ENCODE results near the gene NNMT.

The NNMT gene

DNA sequence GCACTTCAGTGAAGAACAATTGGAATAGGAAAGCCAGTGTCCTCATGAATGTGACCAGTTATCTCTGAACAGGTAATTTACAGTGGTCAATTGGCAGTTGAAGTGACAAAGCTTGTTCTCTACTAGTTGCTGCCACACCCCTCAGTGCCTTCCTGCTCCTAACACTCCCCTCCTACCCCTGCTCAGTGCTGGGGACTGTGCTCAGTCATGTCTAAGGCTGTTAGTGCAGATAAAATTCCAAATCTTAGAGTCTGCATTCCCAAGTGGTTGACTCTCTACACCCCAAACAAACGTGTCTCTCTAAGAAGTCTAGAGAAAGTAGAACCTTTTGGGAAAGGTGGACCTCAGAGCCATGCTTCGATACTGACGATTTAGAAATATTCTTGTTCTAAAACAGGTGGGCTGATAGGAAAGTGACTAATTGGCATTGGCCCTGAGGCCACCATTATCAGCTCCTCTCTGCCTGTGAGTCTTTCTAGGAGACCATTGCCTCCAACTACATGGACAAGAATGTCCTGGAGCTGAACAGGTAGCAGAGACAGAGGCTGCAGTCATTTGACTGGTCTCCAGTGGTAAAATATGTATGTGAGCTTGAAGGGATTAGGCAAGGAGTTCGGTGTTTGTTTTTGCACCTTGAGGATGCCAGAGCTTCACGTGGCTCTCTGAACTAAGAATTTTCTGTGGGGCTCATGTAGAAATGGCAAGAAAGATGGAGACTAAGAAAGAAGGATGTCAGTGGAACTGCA lies 22.1 kb upstream of the NNMT start:
- TF ChIP-seq REST (IDR thresholded peaks at IDR 0.05; ENCODE audit: low read depth), result no peak
- no peak for TF ChIP-seq TAF1 (IDR thresholded peaks at IDR 0.05; ENCODE audit: low read depth)
- TF ChIP-seq ZBTB7A (IDR thresholded peaks at IDR 0.05; ENCODE audit: low read depth), result no peak
- no peak for TF ChIP-seq RAD21 (IDR thresholded peaks at IDR 0.05; ENCODE audit: low read depth)
- TF ChIP-seq FOXM1 (IDR thresholded peaks at IDR 0.05; ENCODE audit: borderline replicate concordance, low read depth), result no peak
- TF ChIP-seq, protein P1, sequence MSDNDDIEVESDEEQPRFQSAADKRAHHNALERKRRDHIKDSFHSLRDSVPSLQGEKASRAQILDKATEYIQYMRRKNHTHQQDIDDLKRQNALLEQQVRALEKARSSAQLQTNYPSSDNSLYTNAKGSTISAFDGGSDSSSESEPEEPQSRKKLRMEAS (IDR thresholded peaks at IDR 0.05), result no peak
- no peak for TF ChIP-seq EGR1 (IDR thresholded peaks at IDR 0.05)
- TF ChIP-seq, protein P2, sequence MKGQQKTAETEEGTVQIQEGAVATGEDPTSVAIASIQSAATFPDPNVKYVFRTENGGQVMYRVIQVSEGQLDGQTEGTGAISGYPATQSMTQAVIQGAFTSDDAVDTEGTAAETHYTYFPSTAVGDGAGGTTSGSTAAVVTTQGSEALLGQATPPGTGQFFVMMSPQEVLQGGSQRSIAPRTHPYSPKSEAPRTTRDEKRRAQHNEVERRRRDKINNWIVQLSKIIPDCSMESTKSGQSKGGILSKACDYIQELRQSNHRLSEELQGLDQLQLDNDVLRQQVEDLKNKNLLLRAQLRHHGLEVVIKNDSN (IDR thresholded peaks at IDR 0.05), result no peak

- TF ChIP-seq TCF12 (IDR thresholded peaks at IDR 0.05; ENCODE audit: low read depth) (no peak), CEBPB (IDR thresholded peaks at IDR 0.05) (no peak), ZBTB7A (IDR thresholded peaks at IDR 0.05; ENCODE audit: low read depth) (no peak), TAF1 (IDR thresholded peaks at IDR 0.05; ENCODE audit: low read depth) (no peak), FOXM1 (IDR thresholded peaks at IDR 0.05; ENCODE audit: borderline replicate concordance, low read depth) (no peak), CREB1 (IDR thresholded peaks at IDR 0.05; ENCODE audit: low read depth) (no peak), TEAD4 (IDR thresholded peaks at IDR 0.05) (no peak), YY1 (IDR thresholded peaks at IDR 0.05; ENCODE audit: low read depth) (no peak), RAD21 (IDR thresholded peaks at IDR 0.05; ENCODE audit: low read depth) (no peak), NFIC (IDR thresholded peaks at IDR 0.05) (no peak), EP300 (IDR thresholded peaks at IDR 0.05; ENCODE audit: borderline replicate concordance) (no peak), EGR1 (IDR thresholded peaks at IDR 0.05) (no peak), REST (IDR thresholded peaks at IDR 0.05; ENCODE audit: low read depth) (no peak)
- TF ChIP-seq, protein P1 (IDR thresholded peaks at IDR 0.05), result no peak
- TF ChIP-seq, protein P2 (IDR thresholded peaks at IDR 0.05), result no peak
Measured at GRCh38 chr11:114274637-114275036, 21.6 kb upstream of the NNMT start.

DNA sequence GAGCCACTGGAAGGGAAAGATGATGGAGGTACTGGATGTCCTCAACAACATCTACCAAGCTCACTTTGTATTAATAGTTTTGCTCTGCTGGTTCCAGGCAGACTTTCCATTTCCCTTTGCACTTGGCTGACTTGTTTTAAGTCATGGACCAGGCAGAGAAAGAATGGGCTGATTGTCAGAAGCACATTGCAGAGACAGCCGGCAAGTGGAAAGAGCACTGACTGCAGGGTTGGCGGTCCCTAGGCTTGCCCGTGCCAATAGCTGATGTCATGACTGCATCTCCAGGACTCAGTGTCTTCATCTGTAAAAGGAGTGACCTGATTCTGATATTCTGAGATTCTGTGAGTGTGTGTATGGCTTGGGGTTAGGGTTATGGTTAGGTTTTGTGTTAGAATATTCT lies 20.9 kb upstream of the NNMT start:
- TF ChIP-seq TAF1 (IDR thresholded peaks at IDR 0.05; ENCODE audit: low read depth) (no peak), NFIC (IDR thresholded peaks at IDR 0.05) (no peak), ZBTB7A (IDR thresholded peaks at IDR 0.05; ENCODE audit: low read depth) (no peak), CREB1 (IDR thresholded peaks at IDR 0.05; ENCODE audit: low read depth) (no peak), EGR1 (IDR thresholded peaks at IDR 0.05) (no peak), TEAD4 (IDR thresholded peaks at IDR 0.05) (no peak), EP300 (IDR thresholded peaks at IDR 0.05; ENCODE audit: borderline replicate concordance) (no peak), REST (IDR thresholded peaks at IDR 0.05; ENCODE audit: low read depth) (no peak)

GRCh38 chr11:114276077-114276476 lies 20.1 kb upstream of the NNMT start:
- no peak for TF ChIP-seq TEAD4 (IDR thresholded peaks at IDR 0.05)
- TF ChIP-seq, protein P2 (IDR thresholded peaks at IDR 0.05), result no peak
- no peak for TF ChIP-seq FOXM1 (IDR thresholded peaks at IDR 0.05; ENCODE audit: borderline replicate concordance, low read depth)
- TF ChIP-seq, protein P1 (IDR thresholded peaks at IDR 0.05), result no peak
- TF ChIP-seq EGR1 (IDR thresholded peaks at IDR 0.05), result no peak
- no peak for TF ChIP-seq ZBTB7A (IDR thresholded peaks at IDR 0.05; ENCODE audit: low read depth)
- TF ChIP-seq TAF1 (IDR thresholded peaks at IDR 0.05; ENCODE audit: low read depth), result no peak
- TF ChIP-seq TCF12 (IDR thresholded peaks at IDR 0.05; ENCODE audit: low read depth), result no peak
- TF ChIP-seq RAD21 (IDR thresholded peaks at IDR 0.05; ENCODE audit: low read depth), result no peak
- no peak for TF ChIP-seq EP300 (IDR thresholded peaks at IDR 0.05; ENCODE audit: borderline replicate concordance)
- no peak for TF ChIP-seq NFIC (IDR thresholded peaks at IDR 0.05)
- no peak for TF ChIP-seq CEBPB (IDR thresholded peaks at IDR 0.05)
- no peak for TF ChIP-seq REST (IDR thresholded peaks at IDR 0.05; ENCODE audit: low read depth)
- no peak for TF ChIP-seq YY1 (IDR thresholded peaks at IDR 0.05; ENCODE audit: low read depth)
- TF ChIP-seq CREB1 (IDR thresholded peaks at IDR 0.05; ENCODE audit: low read depth), result no peak
